DND-41 (cell line): ENCODE results near the gene DACH1.

Experiments used
- ATAC-seq: fragments of 200-7000 bp; cut with Tn5 transposase; 3 replicates; pipeline ENCODE4 v1.9.1; 2021; ENCODE audit warnings: low read depth; ENCODE audit not compliant: insufficient read depth
- DNase-seq: peaks from one replicate; pipeline ENCODE4 v3.0.0-alpha.2; 2020
- H2AFZ ChIP-seq: 2 replicates; pipeline ENCODE4 v1.6.0; 2012; ENCODE audit warnings: low read depth, low read length
- H3K27ac ChIP-seq: 2 replicates; pipeline ENCODE4 v1.5.1; 2012; ENCODE audit warnings: low read length, inconsistent platforms
- H3K27me3 ChIP-seq: fragments of 200-600 bp; sonication (generic); 2 replicates; pipeline ENCODE4 v1.6.0; 2012; ENCODE audit warnings: low read length, mild to moderate bottlenecking, inconsistent platforms; ENCODE audit not compliant: insufficient read depth, poor library complexity
- H3K36me3 ChIP-seq: 2 replicates; pipeline ENCODE4 v1.5.1; 2012; ENCODE audit warnings: low read length, inconsistent platforms; ENCODE audit not compliant: insufficient read depth
- H3K4me1 ChIP-seq: 2 replicates; pipeline ENCODE4 v1.5.1; 2012; ENCODE audit warnings: mild to moderate bottlenecking, low read length; ENCODE audit not compliant: insufficient read depth
- H3K4me2 ChIP-seq: 2 replicates; pipeline ENCODE4 v1.6.0; 2012; ENCODE audit warnings: mild to moderate bottlenecking, moderate library complexity, low read length, inconsistent platforms; ENCODE audit not compliant: insufficient read depth
- H3K4me3 ChIP-seq, 2 experiments: fragments of 200-600 bp in 1 of 2; shearing (Covaris generic) in 1 of 2; 2 replicates each; pipeline ENCODE4 v1.5.1; 2012 to 2016; ENCODE audit warnings: inconsistent platforms in 2 of 2, low read length in 2 of 2, mild to moderate bottlenecking in 2 of 2, low read depth in 1 of 2, moderate library complexity in 1 of 2
- H3K79me2 ChIP-seq: 2 replicates; pipeline ENCODE4 v1.6.0; 2012; ENCODE audit warnings: low read length, inconsistent platforms; ENCODE audit not compliant: insufficient read depth
- H3K9ac ChIP-seq: 2 replicates; pipeline ENCODE4 v1.6.0; 2012; ENCODE audit warnings: low read depth, mild to moderate bottlenecking, inconsistent platforms, low read length, moderate library complexity
- H3K9me3 ChIP-seq: 2 replicates; pipeline ENCODE4 v1.5.1; 2012; ENCODE audit warnings: low read length, moderate library complexity, mild to moderate bottlenecking, inconsistent platforms; ENCODE audit not compliant: insufficient read depth, severe bottlenecking
- H4K20me1 ChIP-seq: 2 replicates; pipeline ENCODE4 v1.6.0; 2012; ENCODE audit warnings: low read length; ENCODE audit not compliant: insufficient read depth
- CTCF ChIP-seq: IDR thresholded peaks from 2 replicates; pipeline ENCODE4 v1.5.1; 2012; ENCODE audit warnings: borderline replicate concordance, low read length, moderate library complexity, mild to moderate bottlenecking; ENCODE audit not compliant: poor library complexity, severe bottlenecking; ENCODE audit errors: extremely low read depth
- EZH2 ChIP-seq: IDR thresholded peaks from 3 replicates; pipeline ENCODE4 v1.6.1; 2012; ENCODE audit warnings: borderline replicate concordance, low read depth, mild to moderate bottlenecking, moderate library complexity, low read length, inconsistent platforms; ENCODE audit not compliant: severe bottlenecking

The DACH1 gene

GRCh38 chr13:71524613-71525304, 342.2 kb downstream of the DACH1 start:
- no peaks in the 10 kb centered on the region for H3K79me2 ChIP-seq
- TF ChIP-seq EZH2 (no peak), CTCF (no peak)
- no peak for DNase-seq
- no peak overlapping the region for H3K4me3 ChIP-seq
- no peak overlapping the region for H3K9ac ChIP-seq
- H3K4me1 ChIP-seq = no peaks in the 10 kb centered on the region
- no peak overlapping the region for H3K4me2 ChIP-seq
- no peak overlapping the region for H2AFZ ChIP-seq
- H3K27me3 ChIP-seq = no peaks in the 10 kb centered on the region
- no peaks in the 10 kb centered on the region for H3K36me3 ChIP-seq
- H3K9me3 ChIP-seq = no peaks in the 10 kb centered on the region
- no peak for ATAC-seq
- H3K27ac ChIP-seq = no peak overlapping the region
- H4K20me1 ChIP-seq = no peaks in the 10 kb centered on the region

- no peaks in the 10 kb centered on the region for H4K20me1 ChIP-seq
- no peak overlapping the region for H3K9ac ChIP-seq
- H3K27me3 ChIP-seq = no peaks in the 10 kb centered on the region
- DNase-seq (no peak), ATAC-seq (no peak)
- no peaks in the 10 kb centered on the region for H3K9me3 ChIP-seq
- H3K27ac ChIP-seq = no peak overlapping the region
- H3K4me3 ChIP-seq = no peak overlapping the region
- H3K36me3 ChIP-seq = no peaks in the 10 kb centered on the region
- H3K4me1 ChIP-seq = no peaks in the 10 kb centered on the region
- no peaks in the 10 kb centered on the region for H3K79me2 ChIP-seq
- no peak overlapping the region for H3K4me2 ChIP-seq
- no peak overlapping the region for H2AFZ ChIP-seq
- TF ChIP-seq EZH2 = no peak
- TF ChIP-seq CTCF = no peak
These were observed 342.8 kb downstream of the DACH1 start for GRCh38 chr13:71524245-71524612.

GRCh38 chr13:71522941-71523526, 344.0 kb downstream of the DACH1 start:
- Histone ChIP-seq H3K27ac (no peak overlapping the region), H3K9me3 (no peaks in the 10 kb centered on the region), H3K36me3 (no peaks in the 10 kb centered on the region), H2AFZ (no peak overlapping the region), H3K4me3 (no peak overlapping the region), H3K79me2 (no peaks in the 10 kb centered on the region), H3K27me3 (no peaks in the 10 kb centered on the region), H3K4me1 (no peaks in the 10 kb centered on the region), H3K4me2 (no peak overlapping the region), H3K9ac (no peak overlapping the region), H4K20me1 (no peaks in the 10 kb centered on the region)
- TF ChIP-seq CTCF (no peak), EZH2 (no peak)
- no peak for DNase-seq
- no peak for ATAC-seq

GRCh38 chr13:71517004-71517403, 350.0 kb downstream of the DACH1 start:
- H3K27me3 ChIP-seq = no peaks in the 10 kb centered on the region
- H3K4me3 ChIP-seq = no peak overlapping the region
- TF ChIP-seq EZH2 = no peak
- no peak for TF ChIP-seq CTCF
- DNase-seq (no peak), ATAC-seq (no peak)
- H3K36me3 ChIP-seq = no peaks in the 10 kb centered on the region
- H2AFZ ChIP-seq = no peak overlapping the region
- H3K9ac ChIP-seq = no peak overlapping the region
- H3K9me3 ChIP-seq = no peaks in the 10 kb centered on the region
- H3K4me2 ChIP-seq = no peak overlapping the region
- H3K4me1 ChIP-seq = no peaks in the 10 kb centered on the region
- no peak overlapping the region for H3K27ac ChIP-seq
- no peaks in the 10 kb centered on the region for H4K20me1 ChIP-seq
- H3K79me2 ChIP-seq = no peaks in the 10 kb centered on the region
